GM19324 (cell line): ENCODE measurements around the gene ZC2HC1C.

Experiments used
- ATAC-seq: cut with Tn5 transposase; IDR thresholded peaks from one replicate; pipeline ENCODE4 v1.9.1; 2021; ENCODE audit warnings: mild to moderate bottlenecking, moderate library complexity; ENCODE audit not compliant: unreplicated experiment, low FRiP score

The ZC2HC1C gene

GRCh38 chr14:75069121-75069810, at the start of gene ZC2HC1C:
ZC2HC1C (plus strand) TSS chr14:75069641; CDS start chr14:75070574, 933 bp downstream.
- peak; percentile 71 for ATAC-seq

GRCh38 chr14:75022655-75023054, 46.8 kb upstream of the ZC2HC1C start:
- ATAC-seq = no peak

- no peak for ATAC-seq
Measured at GRCh38 chr14:75023108-75023507, 46.3 kb upstream of the ZC2HC1C start.

- ATAC-seq = no peak
Measured at GRCh38 chr14:75025082-75025481, 44.4 kb upstream of the ZC2HC1C start.

- ATAC-seq = no peak
Measured at GRCh38 chr14:75025876-75026275, 43.6 kb upstream of the ZC2HC1C start.

- ATAC-seq = no peak
Measured at GRCh38 chr14:75030147-75030546, 39.3 kb upstream of the ZC2HC1C start.

GRCh38 chr14:75032939-75033338, 36.5 kb upstream of the ZC2HC1C start:
- ATAC-seq = no peak

GRCh38 chr14:75040507-75040906, 28.9 kb upstream of the ZC2HC1C start:
- ATAC-seq = no peak

GRCh38 chr14:75040959-75041358, 28.5 kb upstream of the ZC2HC1C start:
- ATAC-seq = no peak

- no peak for ATAC-seq
Measured at GRCh38 chr14:75041613-75042012, 27.8 kb upstream of the ZC2HC1C start.

- ATAC-seq = no peak
Measured at GRCh38 chr14:75042035-75042434, 27.4 kb upstream of the ZC2HC1C start.

- no peak for ATAC-seq
Measured at GRCh38 chr14:75044322-75044721, 25.1 kb upstream of the ZC2HC1C start.

- no peak for ATAC-seq
Measured at GRCh38 chr14:75044752-75045151, 24.7 kb upstream of the ZC2HC1C start.

- ATAC-seq = no peak
Measured at GRCh38 chr14:75046275-75046674, 23.2 kb upstream of the ZC2HC1C start.

GRCh38 chr14:75046899-75047298, 22.5 kb upstream of the ZC2HC1C start:
- no peak for ATAC-seq

- no peak for ATAC-seq
Measured at GRCh38 chr14:75047506-75047905, 21.9 kb upstream of the ZC2HC1C start.

GRCh38 chr14:75048101-75048500, 21.3 kb upstream of the ZC2HC1C start:
- no peak for ATAC-seq

GRCh38 chr14:75049136-75049535, 20.3 kb upstream of the ZC2HC1C start:
- no peak for ATAC-seq

- no peak for ATAC-seq
Measured at GRCh38 chr14:75049731-75050201, 19.7 kb upstream of the ZC2HC1C start.

- ATAC-seq = peak; percentile 75
Measured at GRCh38 chr14:75050852-75051555, 18.4 kb upstream of the ZC2HC1C start, which contains the start of gene MLH3. MLH3 (minus strand) TSS chr14:75051467; CDS start chr14:75049655, 1,812 bp downstream.

- no peak for ATAC-seq
Measured at GRCh38 chr14:75051556-75051899, 17.9 kb upstream of the ZC2HC1C start.
